ENCODE results near the gene SCMH1.

- TF ChIP-seq CTCF (conservative IDR thresholded peaks at IDR 0.05; ENCODE audit: low read depth, low read length) (no peak), BHLHE40 (IDR thresholded peaks at IDR 0.05; ENCODE audit: low read depth, low read length) (no peak), SMC3 (IDR thresholded peaks at IDR 0.05; ENCODE audit: low read depth, low read length) (no peak)
These were observed 195.7 kb downstream of the SCMH1 start for GRCh38 chr1:41046347-41046775.

Data from IMR-90 (cell line).